ENCODE measurements around the gene MKS1.

MKS1 gene

DNA sequence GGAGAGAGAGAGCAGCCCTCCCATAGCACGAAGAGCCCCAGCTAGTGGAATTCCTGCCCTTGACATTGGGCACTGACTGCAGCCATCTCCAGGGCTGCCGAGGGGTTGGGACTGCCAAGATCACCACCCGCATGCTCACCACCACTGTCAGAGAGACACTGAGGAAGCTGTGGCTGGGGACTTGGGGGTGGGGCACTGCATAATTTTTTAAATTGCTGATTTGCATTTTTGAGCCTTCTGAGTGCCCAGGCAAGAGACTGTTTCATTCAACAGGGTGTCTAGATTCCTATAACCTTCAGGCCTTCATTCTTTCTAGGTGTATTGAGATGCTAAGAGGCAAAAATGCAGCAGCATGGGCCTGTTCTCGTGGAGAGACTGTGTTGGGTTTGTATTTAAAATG lies 35.5 kb downstream of the MKS1 start:
- DNase-seq (ENCODE audit: extremely low read depth, insufficient read length): no peak
- Histone ChIP-seq H3K4me3 (replicated peaks; ENCODE audit: low read depth, low read length) (no peak overlapping the region), H3K36me3 (ENCODE audit: control insufficient read depth, insufficient read depth, low read length) (no peaks in the 10 kb centered on the region), H3K27me3 (replicated peaks; ENCODE audit: control insufficient read depth, insufficient read depth, low read length) (no peaks in the 10 kb centered on the region; the same call in 1 of the 2 replicates)
- TF ChIP-seq, protein P1, sequence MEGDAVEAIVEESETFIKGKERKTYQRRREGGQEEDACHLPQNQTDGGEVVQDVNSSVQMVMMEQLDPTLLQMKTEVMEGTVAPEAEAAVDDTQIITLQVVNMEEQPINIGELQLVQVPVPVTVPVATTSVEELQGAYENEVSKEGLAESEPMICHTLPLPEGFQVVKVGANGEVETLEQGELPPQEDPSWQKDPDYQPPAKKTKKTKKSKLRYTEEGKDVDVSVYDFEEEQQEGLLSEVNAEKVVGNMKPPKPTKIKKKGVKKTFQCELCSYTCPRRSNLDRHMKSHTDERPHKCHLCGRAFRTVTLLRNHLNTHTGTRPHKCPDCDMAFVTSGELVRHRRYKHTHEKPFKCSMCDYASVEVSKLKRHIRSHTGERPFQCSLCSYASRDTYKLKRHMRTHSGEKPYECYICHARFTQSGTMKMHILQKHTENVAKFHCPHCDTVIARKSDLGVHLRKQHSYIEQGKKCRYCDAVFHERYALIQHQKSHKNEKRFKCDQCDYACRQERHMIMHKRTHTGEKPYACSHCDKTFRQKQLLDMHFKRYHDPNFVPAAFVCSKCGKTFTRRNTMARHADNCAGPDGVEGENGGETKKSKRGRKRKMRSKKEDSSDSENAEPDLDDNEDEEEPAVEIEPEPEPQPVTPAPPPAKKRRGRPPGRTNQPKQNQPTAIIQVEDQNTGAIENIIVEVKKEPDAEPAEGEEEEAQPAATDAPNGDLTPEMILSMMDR (IDR thresholded peaks at IDR 0.05; ENCODE audit: insufficient read depth, low read length, poor library complexity, severe bottlenecking): no peak

DNA sequence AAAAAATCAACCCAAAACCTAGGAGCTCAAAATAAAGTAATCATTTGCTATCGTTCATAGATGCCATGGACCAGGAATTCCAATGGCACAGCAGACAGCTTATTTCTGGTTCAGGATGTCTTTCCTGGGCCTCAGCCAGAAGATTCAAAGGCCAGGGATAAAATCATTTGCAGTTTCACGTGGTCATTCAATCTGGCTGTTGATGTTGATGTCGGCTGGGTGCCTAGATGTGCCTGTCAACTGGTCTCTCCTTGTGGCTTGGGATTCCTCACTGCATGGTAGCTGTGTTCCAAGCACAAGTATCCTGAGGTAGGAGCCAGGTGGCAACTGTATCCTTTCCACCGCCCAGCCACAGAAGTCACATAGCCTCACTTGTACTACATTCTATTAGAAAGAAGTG lies 37.3 kb downstream of the MKS1 start:
- DNase-seq (ENCODE audit: extremely low read depth, insufficient read length): no peak

DNA sequence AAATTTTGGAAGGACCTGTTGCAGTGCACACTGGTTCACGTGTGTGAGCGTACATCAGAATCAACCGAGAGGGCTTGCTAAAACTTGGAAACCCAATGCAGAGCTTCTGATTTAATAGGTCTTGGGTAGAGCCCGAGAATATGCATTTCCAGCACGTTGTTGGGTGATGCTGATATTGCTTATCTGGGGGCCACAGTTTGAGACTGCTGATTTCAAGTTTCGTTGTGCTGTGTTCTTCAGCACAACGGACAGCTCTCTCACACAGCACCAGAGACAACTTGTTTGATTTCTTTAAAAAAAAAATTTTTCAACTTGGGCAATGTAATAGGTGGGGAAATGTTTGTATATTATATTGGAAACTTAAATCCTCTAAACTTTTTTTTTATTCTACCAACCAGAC lies 42.9 kb downstream of the MKS1 start:
- TF ChIP-seq, protein P1 (IDR thresholded peaks at IDR 0.05; ENCODE audit: insufficient read depth, low read length, poor library complexity, severe bottlenecking): no peak
- Histone ChIP-seq H3K4me3 (replicated peaks; ENCODE audit: low read depth, low read length) (no peak overlapping the region), H3K27me3 (replicated peaks; ENCODE audit: control insufficient read depth, insufficient read depth, low read length) (no peaks in the 10 kb centered on the region; the same call in 1 of the 2 replicates), H3K36me3 (ENCODE audit: control insufficient read depth, insufficient read depth, low read length) (no peaks in the 10 kb centered on the region)
- DNase-seq (ENCODE audit: extremely low read depth, insufficient read length): no peak

More for the DNA sequence above, 37.3 kb downstream of the MKS1 start:
- Histone ChIP-seq H3K4me3 (replicated peaks; ENCODE audit: low read depth, low read length) (no peak overlapping the region), H3K27me3 (replicated peaks; ENCODE audit: control insufficient read depth, insufficient read depth, low read length) (no peaks in the 10 kb centered on the region; the same call in 1 of the 2 replicates), H3K36me3 (ENCODE audit: control insufficient read depth, insufficient read depth, low read length) (no peaks in the 10 kb centered on the region)
- TF ChIP-seq, protein P1 (IDR thresholded peaks at IDR 0.05; ENCODE audit: insufficient read depth, low read length, poor library complexity, severe bottlenecking): no peak

DNA sequence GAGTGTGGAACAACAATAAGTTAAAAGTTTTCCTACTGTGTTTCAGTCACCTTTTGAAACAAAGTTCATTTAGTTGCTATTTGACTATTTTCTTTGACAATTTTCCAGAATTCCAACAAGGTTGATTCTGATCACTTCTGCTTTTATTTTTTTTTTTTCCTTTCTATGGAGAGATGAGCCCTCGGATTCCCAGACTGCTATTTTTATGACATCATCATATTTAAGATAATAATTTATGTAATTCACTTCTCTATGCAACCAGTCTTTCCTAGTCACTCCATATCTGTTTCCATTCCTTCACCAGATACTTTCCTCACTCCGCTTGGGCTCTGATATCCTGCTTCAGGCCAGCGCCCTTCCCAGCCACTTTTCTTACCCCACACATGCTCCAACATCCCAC lies 44.2 kb downstream of the MKS1 start:
- Histone ChIP-seq H3K36me3 (ENCODE audit: control insufficient read depth, insufficient read depth, low read length) (no peaks in the 10 kb centered on the region), H3K27me3 (replicated peaks; ENCODE audit: control insufficient read depth, insufficient read depth, low read length) (no peaks in the 10 kb centered on the region; the same call in 1 of the 2 replicates), H3K4me3 (replicated peaks; ENCODE audit: low read depth, low read length) (no peak overlapping the region)
- DNase-seq (ENCODE audit: extremely low read depth, insufficient read length): no peak
- TF ChIP-seq, protein P1 (IDR thresholded peaks at IDR 0.05; ENCODE audit: insufficient read depth, low read length, poor library complexity, severe bottlenecking): no peak

DNA sequence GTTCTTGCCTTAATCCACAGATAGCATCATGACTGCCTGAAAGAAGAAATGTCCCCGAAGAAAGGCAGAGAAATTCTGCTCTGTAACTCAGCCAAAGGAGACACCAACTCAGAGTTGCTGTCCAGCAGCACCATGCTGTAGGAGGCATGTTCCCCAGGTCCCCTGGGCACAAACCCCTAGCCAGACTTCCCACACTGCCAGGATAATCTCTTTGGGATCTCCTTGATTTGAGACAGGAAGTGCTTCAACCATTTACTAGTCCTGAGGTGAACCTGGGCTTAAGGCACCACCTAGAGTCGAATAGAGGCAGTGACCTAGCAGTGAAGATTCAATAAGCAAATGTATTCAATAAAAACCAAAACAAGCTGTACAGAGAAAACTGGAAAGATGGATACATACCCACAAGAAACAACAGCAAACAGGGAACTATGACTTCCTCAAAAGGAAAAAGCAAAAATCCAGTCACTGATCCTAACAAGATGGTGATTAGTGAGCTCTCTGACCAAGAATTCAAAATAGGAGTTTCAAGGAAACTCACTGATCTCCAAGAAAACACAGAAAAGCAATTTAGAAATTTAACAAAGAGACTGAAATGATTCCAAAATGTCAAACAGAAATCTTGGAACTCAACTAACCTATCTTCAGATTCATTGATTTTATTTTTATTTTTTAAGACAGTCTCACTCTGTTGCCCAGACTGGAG lies 46.5 kb downstream of the MKS1 start:
- Histone ChIP-seq H3K36me3 (ENCODE audit: control insufficient read depth, insufficient read depth, low read length) (no peaks in the 10 kb centered on the region), H3K27me3 (replicated peaks; ENCODE audit: control insufficient read depth, insufficient read depth, low read length) (no peaks in the 10 kb centered on the region; the same call in none of the 2 replicates), H3K4me3 (replicated peaks; ENCODE audit: low read depth, low read length) (no peak overlapping the region)
- DNase-seq (ENCODE audit: extremely low read depth, insufficient read length): no peak
- TF ChIP-seq, protein P1 (IDR thresholded peaks at IDR 0.05; ENCODE audit: insufficient read depth, low read length, poor library complexity, severe bottlenecking): peak; percentile 66

Measured in GM06990 (cell line).